Natural killer cell (primary cell): ENCODE results near the gene AP3S2. TPM values are rescaled to one million over a fixed set of nuclear protein-coding genes. Genes with fewer than 3 reads are reported as not detected.

ENCODE experiments used
- ATAC-seq, 3 donors: fragments of 150-1000 bp in 2 of 3; fragments of 200-7000 bp in 1 of 3; cut with Tn5 transposase; 1 replicate in 1 of 3; 2 replicates in 2 of 3; pipeline ENCODE4 v1.10.0; 2021; ENCODE audit warnings: mild to moderate bottlenecking in 2 of 3, moderate library complexity in 2 of 3
- DNase-seq, 2 donors: peaks; one replicate each; pipeline versions ENCODE4 v3.0.0 to v3.0.0-alpha.2; 2013 to 2021; ENCODE audit warnings: mixed read lengths in 1 of 2
- H3K27ac ChIP-seq: one replicate; pipeline ENCODE4 v1.5.1; 2013; ENCODE audit warnings: mild to moderate bottlenecking, low read length
- H3K27me3 ChIP-seq: one replicate; pipeline ENCODE4 v1.6.1; 2013; ENCODE audit warnings: low read length; ENCODE audit not compliant: control insufficient read depth, insufficient read depth
- H3K36me3 ChIP-seq: one replicate; pipeline ENCODE4 v1.6.1; 2013; ENCODE audit warnings: low read length; ENCODE audit not compliant: control insufficient read depth, insufficient read depth
- H3K4me1 ChIP-seq: one replicate; pipeline ENCODE4 v1.6.1; 2013; ENCODE audit warnings: low read length; ENCODE audit not compliant: control insufficient read depth, insufficient read depth
- H3K4me3 ChIP-seq: one replicate; pipeline ENCODE4 v1.5.1; 2013; ENCODE audit warnings: low read length
- H3K9me3 ChIP-seq: one replicate; pipeline ENCODE4 v1.6.1; 2013; ENCODE audit warnings: low read length; ENCODE audit not compliant: control insufficient read depth, insufficient read depth
- H3K27ac Mint-ChIP-seq, 2 donors: one replicate each; pipeline ENCODE4 v1.8.0; 2022; ENCODE audit warnings: mild to moderate bottlenecking in 2 of 2, mixed read lengths in 2 of 2, moderate library complexity in 1 of 2
- H3K27me3 Mint-ChIP-seq, 2 donors: one replicate each; pipeline ENCODE4 v1.8.0; 2022; ENCODE audit warnings: low read depth in 2 of 2, mixed read lengths in 2 of 2
- H3K36me3 Mint-ChIP-seq: one replicate; pipeline ENCODE4 v1.8.0; 2022; ENCODE audit warnings: mixed read lengths
- H3K4me1 Mint-ChIP-seq, 2 donors: one replicate each; pipeline ENCODE4 v1.8.0; 2022; ENCODE audit warnings: mixed read lengths in 2 of 2
- H3K4me3 Mint-ChIP-seq: one replicate; pipeline ENCODE4 v1.8.0; 2022; ENCODE audit warnings: mild to moderate bottlenecking, moderate library complexity, mixed read lengths
- H3K9me3 Mint-ChIP-seq, 2 donors: one replicate each; pipeline ENCODE4 v1.8.0; 2022; ENCODE audit warnings: mixed read lengths in 2 of 2
- CTCF ChIP-seq: fragments of 200-600 bp; IDR thresholded peaks from one replicate; pipeline ENCODE4 v1.8.0; 2022; ENCODE audit warnings: antibody characterized with exemption
- WGBS: methylation state at CpG from one replicate; pipeline ENCODE4 v1.1.7; 2013; ENCODE audit warnings: missing lambda C conversion rate; ENCODE audit not compliant: insufficient coverage; 5-methylcytosine and 5-hydroxymethylcytosine counted together
- intact Hi-C: fragments of 100-400 bp; cut with micrococcal nuclease; formaldehyde crosslinking; loops from one replicate; pipeline ENCODE4 v1.14.2; 2022
- total RNA-seq, 4 donors: library from RNA; stranded (reverse); fragments of 120-200 nt in 1 of 4; gene quantifications; one replicate each; pipeline versions ENCODE4 v1.2.3 to v1.2.4, GENCODE V29; 2013 to 2022

Gene AP3S2
- total RNA-seq, 3 donors from 2014 or later (not counting 1 experiment from before 2014, with no cell fraction given): 28.4 to 38.2 (median 36.8) TPM

- peaks cover 16% of the 10 kb centered on the region for H3K36me3 ChIP-seq
- no peaks in the 10 kb centered on the region for H3K9me3 ChIP-seq
- no peak overlapping the region for H3K4me3 ChIP-seq
- Mint-ChIP-seq H3K9me3 (no peaks in the 10 kb centered on the region), H3K27me3 (no peaks in the 10 kb centered on the region), H3K4me1 (peaks cover 0 to 5% of the 10 kb centered on the region in 2 donors), H3K4me3 (no peak overlapping the region), H3K27ac (no peak overlapping the region), H3K36me3 (no peaks in the 10 kb centered on the region)
- no peak for TF ChIP-seq CTCF
- no peaks in the 10 kb centered on the region for H3K27me3 ChIP-seq
- H3K4me1 ChIP-seq: no peaks in the 10 kb centered on the region
- ATAC-seq: no peak
- no peak overlapping the region for H3K27ac ChIP-seq
- intact Hi-C loops: no loop called here
- DNase-seq: no peak
Measured at GRCh38 chr15:89863918-89864317, 29.9 kb downstream of the AP3S2 start.

DNA sequence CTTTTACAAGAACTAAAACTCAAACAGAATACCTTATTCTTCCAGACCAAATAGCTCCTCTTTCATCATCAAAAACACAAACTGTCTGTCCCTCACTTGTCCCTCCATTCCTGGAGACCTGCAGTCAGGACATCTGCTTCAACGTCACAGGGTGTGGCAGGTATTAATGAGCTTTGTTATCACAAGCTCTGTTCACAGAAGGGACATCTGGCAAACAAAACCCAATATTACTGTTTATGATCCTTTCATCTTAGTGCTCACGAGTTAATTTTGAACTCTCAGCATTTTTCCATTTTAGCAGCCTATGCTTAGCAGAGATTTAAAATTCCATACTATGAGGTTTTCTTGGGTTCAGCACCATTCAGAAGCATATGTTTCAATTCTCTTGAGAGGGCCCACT lies 32.9 kb downstream of the AP3S2 start:
- Histone ChIP-seq H3K36me3 (peaks cover 16% of the 10 kb centered on the region), H3K27me3 (no peaks in the 10 kb centered on the region), H3K27ac (no peak overlapping the region), H3K4me1 (no peaks in the 10 kb centered on the region), H3K9me3 (no peaks in the 10 kb centered on the region), H3K4me3 (no peak overlapping the region)
- Mint-ChIP-seq H3K27me3 (no peaks in the 10 kb centered on the region), H3K27ac (no peak overlapping the region), H3K4me1 (peaks cover 0 to 5% of the 10 kb centered on the region in 2 donors), H3K36me3 (no peaks in the 10 kb centered on the region), H3K9me3 (no peaks in the 10 kb centered on the region), H3K4me3 (no peak overlapping the region)
- intact Hi-C loops: no loop called here
- DNase-seq (no peak), ATAC-seq (no peak)
- WGBS: 89% methylated on average over 2 of the region's 2 CpGs
- no peak for TF ChIP-seq CTCF

DNA sequence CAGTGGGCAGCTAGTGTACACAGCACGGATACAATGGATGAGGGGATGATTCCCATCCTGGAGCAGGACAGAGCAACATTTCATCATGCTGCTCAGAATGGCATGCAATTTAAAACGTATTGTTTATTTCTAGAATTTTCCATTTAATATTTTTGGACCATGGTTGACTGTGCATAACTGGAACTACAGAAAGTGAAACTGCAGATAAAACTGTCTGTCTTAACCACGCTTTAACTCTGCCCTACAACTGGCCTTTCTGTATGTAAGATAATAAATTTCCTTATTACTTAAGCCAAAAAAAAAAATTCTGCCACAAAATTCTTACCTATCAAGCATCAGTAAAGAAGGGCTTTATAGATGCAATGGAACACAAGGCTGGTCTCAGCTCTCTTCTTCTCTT lies 33.4 kb downstream of the AP3S2 start:
- H3K9me3 Mint-ChIP-seq: no peaks in the 10 kb centered on the region
- H3K27me3 Mint-ChIP-seq: no peaks in the 10 kb centered on the region
- H3K36me3 Mint-ChIP-seq: no peaks in the 10 kb centered on the region
- H3K9me3 ChIP-seq: no peaks in the 10 kb centered on the region
- H3K4me1 ChIP-seq: no peaks in the 10 kb centered on the region
- H3K4me3 ChIP-seq: no peak overlapping the region
- intact Hi-C loops: no loop called here
- H3K27ac Mint-ChIP-seq: no peak overlapping the region
- peaks cover 14% of the 10 kb centered on the region for H3K36me3 ChIP-seq
- no peak overlapping the region for H3K4me3 Mint-ChIP-seq
- no peaks in the 10 kb centered on the region for H3K27me3 ChIP-seq
- no peak for DNase-seq
- peaks cover 0 to 5% of the 10 kb centered on the region in 2 donors for H3K4me1 Mint-ChIP-seq
- WGBS: 67% methylated on average over 2 of the region's 3 CpGs
- no peak for ATAC-seq
- TF ChIP-seq CTCF: no peak
- H3K27ac ChIP-seq: no peak overlapping the region

DNA sequence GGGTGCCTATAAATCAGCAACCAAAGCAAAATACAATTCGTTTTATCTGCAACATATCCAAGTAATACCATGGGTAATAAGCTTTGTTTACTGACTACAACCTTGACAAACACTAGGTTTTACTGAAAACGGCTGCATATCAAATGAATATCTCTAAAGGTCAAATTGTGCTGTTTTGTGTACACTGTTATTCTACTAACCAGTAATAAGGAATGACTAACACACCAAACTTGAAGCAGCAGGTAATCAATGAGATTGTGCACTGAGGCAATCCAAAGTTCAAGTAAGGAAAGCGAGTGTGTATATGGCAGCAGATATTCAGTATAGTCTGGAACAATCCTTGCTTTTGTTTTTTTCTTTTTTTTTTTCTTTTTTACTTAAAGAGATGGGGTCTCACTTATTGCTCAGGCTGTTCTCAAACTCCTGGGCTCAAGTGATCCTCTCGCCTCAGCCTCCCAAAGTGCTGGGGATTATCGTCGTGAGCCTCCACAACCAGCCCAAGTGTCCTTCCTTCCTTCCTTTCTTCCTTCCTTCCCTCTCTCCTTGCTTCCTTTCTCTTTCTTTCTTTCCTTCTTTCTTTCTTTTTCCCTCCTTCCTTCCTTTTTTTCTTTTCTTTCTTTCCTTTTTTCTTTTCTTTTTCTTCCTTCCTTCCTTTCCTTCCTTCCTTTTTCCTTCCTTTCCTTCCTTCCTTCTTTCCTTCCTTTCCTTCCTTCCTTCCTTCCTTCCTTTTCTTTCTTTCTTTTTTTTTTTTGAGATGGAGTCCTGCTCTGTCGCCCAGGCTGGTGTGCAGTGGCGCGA lies 34.9 kb downstream of the AP3S2 start:
- ATAC-seq (no peak), DNase-seq (no peak)
- peaks cover 11% of the 10 kb centered on the region for H3K36me3 ChIP-seq
- H3K4me1 ChIP-seq: no peaks in the 10 kb centered on the region
- H3K27ac ChIP-seq: no peak overlapping the region
- 98% methylated on average over 6 of the region's 9 CpGs for WGBS
- no peaks in the 10 kb centered on the region for H3K9me3 ChIP-seq
- no peak overlapping the region for H3K4me3 ChIP-seq
- no peaks in the 10 kb centered on the region for H3K27me3 ChIP-seq
- no peaks in the 10 kb centered on the region for H3K36me3 Mint-ChIP-seq
- no peak overlapping the region for H3K27ac Mint-ChIP-seq
- H3K27me3 Mint-ChIP-seq: no peaks in the 10 kb centered on the region
- intact Hi-C loops: no loop called here
- peaks cover 0 to 5% of the 10 kb centered on the region in 2 donors for H3K4me1 Mint-ChIP-seq
- TF ChIP-seq CTCF: no peak
- no peak overlapping the region for H3K4me3 Mint-ChIP-seq
- no peaks in the 10 kb centered on the region for H3K9me3 Mint-ChIP-seq
